GM23338 (cell line): ENCODE results near the gene RGS3. TPM values are rescaled to one million over a fixed set of nuclear protein-coding genes. Genes with fewer than 3 reads are reported as not detected.

ENCODE experiments used
- ATAC-seq: fragments of 200-7000 bp; cut with Tn5 transposase; 3 replicates; pipeline ENCODE4 v1.9.1; 2020
- DNase-seq: peaks from one replicate; pipeline ENCODE4 v3.0.0-alpha.2; 2015; ENCODE audit warnings: low spot score
- H2AFZ ChIP-seq: fragments of 200-600 bp; sonication (generic); 2 replicates; pipeline ENCODE4 v1.8.0; 2016; ENCODE audit warnings: antibody characterized with exemption, mild to moderate bottlenecking, moderate library complexity
- H3F3A ChIP-seq: fragments of 200-600 bp; sonication (generic); replicated peaks from 2 replicates; pipeline ENCODE4 v1.8.0; 2017; ENCODE audit warnings: antibody characterized with exemption, mixed run types, low read depth
- H3K27ac ChIP-seq: fragments of 200-600 bp; sonication (generic); 2 replicates; pipeline ENCODE4 v1.6.1; 2016; ENCODE audit warnings: low read depth
- H3K27me3 ChIP-seq: fragments of 200-600 bp; sonication (generic); 2 replicates; pipeline ENCODE4 v1.8.0; 2016; ENCODE audit warnings: mild to moderate bottlenecking, mixed run types, moderate library complexity; ENCODE audit not compliant: insufficient read depth
- H3K36me3 ChIP-seq: fragments of 200-600 bp; sonication (generic); 2 replicates; pipeline ENCODE4 v1.8.0; 2016; ENCODE audit warnings: mild to moderate bottlenecking; ENCODE audit not compliant: insufficient read depth
- H3K4me1 ChIP-seq: fragments of 200-600 bp; sonication (generic); 2 replicates; pipeline ENCODE4 v1.8.0; 2016; ENCODE audit warnings: mild to moderate bottlenecking, moderate library complexity; ENCODE audit not compliant: insufficient read depth
- H3K4me2 ChIP-seq: fragments of 200-600 bp; sonication (generic); 2 replicates; pipeline ENCODE4 v1.7.1; 2017; ENCODE audit warnings: mixed run types
- H3K4me3 ChIP-seq: fragments of 200-600 bp; sonication (generic); 2 replicates; pipeline ENCODE4 v1.6.1; 2016; ENCODE audit warnings: mixed run types
- H3K79me2 ChIP-seq: fragments of 200-600 bp; sonication (generic); replicated peaks from 2 replicates; pipeline ENCODE4 v1.8.0; 2017; ENCODE audit warnings: mild to moderate bottlenecking; ENCODE audit not compliant: insufficient read depth
- H3K9me2 ChIP-seq: fragments of 200-600 bp; sonication (generic); 2 replicates; pipeline ENCODE4 v1.8.0; 2017; ENCODE audit not compliant: insufficient read depth
- H4K20me1 ChIP-seq: fragments of 200-600 bp; sonication (generic); replicated peaks from 2 replicates; pipeline ENCODE4 v1.8.0; 2017; ENCODE audit warnings: mild to moderate bottlenecking; ENCODE audit not compliant: insufficient read depth
- H3K27ac Mint-ChIP-seq: 2 replicates; pipeline ENCODE4 v1.8.0; 2020; ENCODE audit warnings: inconsistent platforms, mild to moderate bottlenecking, moderate library complexity, mixed read lengths
- H3K27me3 Mint-ChIP-seq: 3 replicates; pipeline ENCODE4 v1.8.0; 2022; ENCODE audit warnings: low read depth, mild to moderate bottlenecking, moderate library complexity, mixed read lengths, inconsistent platforms; ENCODE audit not compliant: insufficient read depth, poor library complexity
- H3K36me3 Mint-ChIP-seq: 3 replicates; pipeline ENCODE4 v1.8.0; 2021; ENCODE audit warnings: low read depth, mild to moderate bottlenecking, inconsistent platforms, moderate library complexity, mixed read lengths
- H3K4me1 Mint-ChIP-seq: 3 replicates; pipeline ENCODE4 v1.8.0; 2020; ENCODE audit warnings: mild to moderate bottlenecking, inconsistent platforms, mixed read lengths
- H3K4me3 Mint-ChIP-seq: 3 replicates; pipeline ENCODE4 v1.8.0; 2021; ENCODE audit warnings: moderate library complexity, mild to moderate bottlenecking, inconsistent platforms, mixed read lengths
- H3K9me3 Mint-ChIP-seq: 3 replicates; pipeline ENCODE4 v1.8.0; 2020; ENCODE audit warnings: moderate library complexity, mild to moderate bottlenecking, inconsistent platforms, mixed read lengths
- CREB1 ChIP-seq: fragments of 250-450 bp; sonication (Bioruptor Pico); IDR thresholded peaks from 2 replicates; pipeline ENCODE4 v1.5.0; 2020; ENCODE audit warnings: low read depth, mild to moderate bottlenecking, moderate library complexity
- CTCF ChIP-seq, 2 experiments: fragments of 200-600 bp in 1 of 2; sonication (generic) in 1 of 2; conservative IDR thresholded peaks; 2 replicates each; pipeline versions ENCODE4 v1.5.1 to v1.6.1; 2016 to 2017; ENCODE audit warnings: antibody characterized with exemption in 2 of 2, low read depth in 2 of 2, mild to moderate bottlenecking in 2 of 2, moderate library complexity in 1 of 2
- ETS1 ChIP-seq: IDR thresholded peaks from 2 replicates; pipeline ENCODE4 v1.6.1; 2016; ENCODE audit warnings: antibody characterized with exemption
- EZH2 ChIP-seq: fragments of 200-600 bp; sonication (generic); IDR thresholded peaks from one replicate; pipeline ENCODE4 v1.8.0; 2017; ENCODE audit warnings: antibody characterized with exemption, mild to moderate bottlenecking, low read depth; ENCODE audit not compliant: unreplicated experiment
- EZH2phosphoT487 ChIP-seq: fragments of 200-600 bp; sonication (generic); IDR thresholded peaks from one replicate; pipeline ENCODE4 v1.8.1; 2018; ENCODE audit warnings: antibody characterized with exemption; ENCODE audit not compliant: unreplicated experiment
- JUNB ChIP-seq: IDR thresholded peaks from one replicate; pipeline ENCODE4 v1.6.1; 2016; ENCODE audit warnings: antibody characterized with exemption; ENCODE audit not compliant: unreplicated experiment
- NANOG ChIP-seq: IDR thresholded peaks from 2 replicates; pipeline ENCODE4 v1.6.1; 2016; ENCODE audit warnings: antibody characterized with exemption, borderline replicate concordance
- POLR2AphosphoS5 ChIP-seq: IDR thresholded peaks from 2 replicates; pipeline ENCODE4 v1.6.1; 2016; ENCODE audit warnings: antibody characterized with exemption, low read depth
- REST ChIP-seq: IDR thresholded peaks from one replicate; pipeline ENCODE4 v1.6.1; 2018; ENCODE audit warnings: antibody characterized with exemption; ENCODE audit not compliant: unreplicated experiment
- STAT1 ChIP-seq: IDR thresholded peaks from one replicate; pipeline ENCODE4 v1.6.1; 2016; ENCODE audit warnings: antibody characterized with exemption; ENCODE audit not compliant: unreplicated experiment
- ZNF114 ChIP-seq: fragments of 250-450 bp; sonication (Bioruptor Pico); IDR thresholded peaks from 2 replicates; pipeline ENCODE4 v1.5.0; 2020; ENCODE audit warnings: mild to moderate bottlenecking, moderate library complexity
- ZNF331 ChIP-seq: fragments of 250-450 bp; sonication (Bioruptor Pico); IDR thresholded peaks from 2 replicates; pipeline ENCODE4 v1.5.0; 2020; ENCODE audit warnings: low read depth, mild to moderate bottlenecking, moderate library complexity
- ZNF462 ChIP-seq: fragments of 250-450 bp; sonication (Bioruptor Pico); IDR thresholded peaks from 2 replicates; pipeline ENCODE4 v1.5.0; 2020; ENCODE audit warnings: mild to moderate bottlenecking, moderate library complexity
- polyA plus RNA-seq: library from polyadenylated mRNA; unstranded; fragments of >200 nt; fragmentation: Nextera tagmentation; extraction: Ambion mirVana; gene quantifications from 2 replicates; pipeline ENCODE4 v1.2.1, GENCODE V29; 2016
- total RNA-seq: library from RNA; depleted of rRNA; stranded (reverse); fragments of >200 nt; shearing (Covaris generic); gene quantifications from 2 replicates; pipeline ENCODE4 v1.2.3, GENCODE V29; 2014

The RGS3 gene
- total and polyA plus RNA-seq, 2 experiments from 2014 or later: 14.2 to 24.3 TPM

GRCh38 chr9:113456235-113456634 lies 7.3 kb upstream of the RGS3 start:
- Mint-ChIP-seq H3K27ac (peak overlapping the region; percentile 38; the same call in 1 of the 2 replicates), H3K4me1 (peaks cover 20% of the 10 kb centered on the region), H3K27me3 (no peaks in the 10 kb centered on the region), H3K36me3 (no peaks in the 10 kb centered on the region), H3K9me3 (no peaks in the 10 kb centered on the region), H3K4me3 (no peak overlapping the region)
- no peaks in the 10 kb centered on the region for H3K27me3 ChIP-seq
- no peak for TF ChIP-seq EZH2phosphoT487
- TF ChIP-seq NANOG: no peak
- no peak for TF ChIP-seq ZNF462 (CRISPR knock-in tag)
- TF ChIP-seq ZNF331: no peak
- no peak for TF ChIP-seq CTCF (conservative IDR thresholded peaks at IDR 0.05; ENCODE audit: low read depth in 2 of 2)
- TF ChIP-seq ZNF114 (CRISPR knock-in tag): no peak
- no peak for TF ChIP-seq EZH2
- TF ChIP-seq STAT1: no peak
- no peak for TF ChIP-seq REST
- TF ChIP-seq ETS1: no peak
- TF ChIP-seq JUNB: no peak
- no peak for TF ChIP-seq POLR2AphosphoS5
- TF ChIP-seq CREB1 (CRISPR knock-in tag): no peak
- H3K4me1 ChIP-seq: peaks cover 8% of the 10 kb centered on the region
- no peak overlapping the region; the same call in 1 of the 2 replicates for H3K27ac ChIP-seq
- no peaks in the 10 kb centered on the region for H3F3A ChIP-seq
- H4K20me1 ChIP-seq: no peaks in the 10 kb centered on the region
- H3K36me3 ChIP-seq: no peaks in the 10 kb centered on the region
- ATAC-seq (no peak), DNase-seq (peak; percentile 25)
- peak overlapping the region; percentile 48; the same call in 1 of the 2 replicates for H3K4me2 ChIP-seq
- H3K9me2 ChIP-seq: no peaks in the 10 kb centered on the region
- H3K79me2 ChIP-seq: no peaks in the 10 kb centered on the region
- H3K4me3 ChIP-seq: no peak overlapping the region
- peak overlapping the region; percentile 4; the same call in 1 of the 2 replicates for H2AFZ ChIP-seq
